H1 (cell line): Measurements from ENCODE around the gene GPR176. TPM values are rescaled to one million over a fixed set of nuclear protein-coding genes. Genes with fewer than 3 reads are reported as not detected.

ENCODE experiments used
- JUN ChIP-seq: IDR thresholded peaks from 2 replicates; pipeline ENCODE4 v1.6.1; 2011; ENCODE audit warnings: low read depth, mild to moderate bottlenecking, improper control_type of control experiment, low read length
- JUND ChIP-seq: IDR thresholded peaks from 2 replicates; pipeline ENCODE4 v1.6.1; 2011; ENCODE audit warnings: mild to moderate bottlenecking, improper control_type of control experiment, low read length
- MAFK ChIP-seq: IDR thresholded peaks from 2 replicates; pipeline ENCODE4 v1.6.1; 2012; ENCODE audit warnings: low read depth, mild to moderate bottlenecking, improper control_type of control experiment, low read length
- PHF8 ChIP-seq: fragments of 200-600 bp; sonication (generic); conservative IDR thresholded peaks from 2 replicates; pipeline ENCODE4 v1.7.1; 2012; ENCODE audit warnings: low read depth, mild to moderate bottlenecking, inconsistent platforms, low read length, moderate library complexity
- SIN3A ChIP-seq, 2 experiments: IDR thresholded peaks in 1 of 2; conservative IDR thresholded peaks in 1 of 2; 2 replicates each; pipeline ENCODE4 v1.6.1; 2011 to 2012; ENCODE audit warnings: low read length in 2 of 2, improper control_type of control experiment in 1 of 2, low read depth in 1 of 2, mild to moderate bottlenecking in 1 of 2
- SIX5 ChIP-seq: IDR thresholded peaks from 2 replicates; pipeline ENCODE4 v1.6.1; 2011; ENCODE audit warnings: mild to moderate bottlenecking, low read depth, low read length
- polyA plus RNA-seq, 7 experiments: library from polyadenylated mRNA; depleted of rRNA in 3 of 7; stranded (reverse) in 5 of 7; unstranded in 2 of 7; fragments of >200 nt in 5 of 7; fragments of 200-250 nt in 2 of 7; gene quantifications; 1 replicate in 5 of 7; 2 replicates in 1 of 7; 4 replicates in 1 of 7; pipeline versions ENCODE4 v1.2.1 to v1.2.3, GENCODE V29; 2011 to 2013; ENCODE audit warnings: missing spikeins in 2 of 7, mixed read lengths in 2 of 7
- total RNA-seq: library from RNA; stranded (reverse); fragmentation: NEBNext Ultra II Directional; extraction: Animal tissue kit (Norgen Biotek cat#: 25700); gene quantifications from 2 replicates; pipeline ENCODE4 v1.2.1, GENCODE V29; 2021

The GPR176 gene
- total and polyA plus RNA-seq, 2 of the 8 experiments (the other 6 are each of a cell fraction or from before 2014, with no cell fraction given), result 190 to 281 TPM

- no peak for TF ChIP-seq PHF8
- TF ChIP-seq MAFK, result no peak
- TF ChIP-seq JUN, result no peak
- TF ChIP-seq SIN3A (conservative IDR thresholded peaks at IDR 0.05 in 1 of 2, IDR thresholded peaks at IDR 0.05 in 1 of 2; ENCODE audit: low read depth in 1 of 2, low read length in 2 of 2), result no peak
- no peak for TF ChIP-seq SIX5
- no peak for TF ChIP-seq JUND
These were observed 142.0 kb downstream of the GPR176 start (continued) for GRCh38 chr15:39778021-39778420.
